Adipose tissue (tissue), 3 donors: ENCODE data around the gene TMEM217. TPM values are rescaled to one million over a fixed set of nuclear protein-coding genes. Genes with fewer than 3 reads are reported as not detected.

Experiments used
- H3K27ac ChIP-seq: one replicate; pipeline ENCODE4 v1.5.1; 2013; ENCODE audit warnings: low read depth, low read length
- WGBS, 3 donors: extraction: QIAGEN DNeasy Blood & Tissue Kit; methylation state at CpG; one replicate each; pipeline ENCODE4 v1.1.7; 2013; 5-methylcytosine and 5-hydroxymethylcytosine counted together
- polyA plus RNA-seq, 3 donors: library from polyadenylated mRNA; stranded (reverse); fragments of 200-250 nt; gene quantifications; one replicate each; pipeline ENCODE4 v1.2.3, GENCODE V29; 2013
- donor health status: healthy with polysubstance abuse.
- donor health status: Bipolar disorder and iron deficiency.
- donor health status: healthy.

The TMEM217 gene
- polyA plus RNA-seq, 3 donors: 0.22 to 2.6 (median 0.90) TPM

GRCh38 chr6:37175332-37176267 lies 82.3 kb downstream of the TMEM217 start:
- no peak overlapping the region for H3K27ac ChIP-seq
- 76 to 85% (median 79%) methylated on average over 18 of the region's 18 CpGs for WGBS, 3 donors

- WGBS, 3 donors: 76 to 83% (median 77%) methylated on average over 10 of the region's 10 CpGs
- no peak overlapping the region for H3K27ac ChIP-seq
Observed at GRCh38 chr6:37174515-37175331, 83.2 kb downstream of the TMEM217 start.

- H3K27ac ChIP-seq: no peak overlapping the region
- 52 to 94% (median 60%) methylated on average over 3 of the region's 3 CpGs for WGBS, 3 donors
Observed at GRCh38 chr6:37174196-37174514, 83.8 kb downstream of the TMEM217 start.

GRCh38 chr6:37173493-37174195 lies 84.3 kb downstream of the TMEM217 start:
- no peak overlapping the region for H3K27ac ChIP-seq
- WGBS, 3 donors: 46 to 76% (median 49%) methylated on average over 9 of the region's 9 CpGs

GRCh38 chr6:37172912-37173492 lies 84.9 kb downstream of the TMEM217 start:
- no peak overlapping the region for H3K27ac ChIP-seq

GRCh38 chr6:37171970-37172812 lies 85.8 kb downstream of the TMEM217 start:
- H3K27ac ChIP-seq: no peak overlapping the region
- whole genome bisulfite sequencing, 3 donors: 6 to 13% (median 7%) methylated on average over 17 of the region's 17 CpGs

More at GRCh38 chr6:37172912-37173492, 84.9 kb downstream of the TMEM217 start:
- WGBS, 3 donors: 67 to 86% (median 79%) methylated on average over 7 of the region's 7 CpGs

GRCh38 chr6:37171201-37171969 lies 86.6 kb downstream of the TMEM217 start:
- WGBS, 3 donors: 0 to 2% (median 1%) methylated on average over 44 to 45 of the region's 45 CpGs
- H3K27ac ChIP-seq: peak overlapping the region; percentile 84

- WGBS, 3 donors: 0% methylated on average over 74 to 92 of the region's 92 CpGs
- peak overlapping the region; percentile 84 for H3K27ac ChIP-seq
Observed at GRCh38 chr6:37170273-37171200, 87.4 kb downstream of the TMEM217 start.

GRCh38 chr6:37169496-37170272 lies 88.3 kb downstream of the TMEM217 start, which contains the start of gene PIM1:
Gene PIM1, plus strand, starts transcription at chr6:37170152. Its CDS starts 424 bp downstream, at chr6:37170576.
- peak within 1 kb of the TSS; percentile 84 for H3K27ac ChIP-seq
- 0 to 1% (median 0%) methylated on average over 54 to 90 of the region's 90 CpGs for WGBS, 3 donors

- H3K27ac ChIP-seq: peak overlapping the region; percentile 81
- 3 to 12% (median 3%) methylated on average over 28 to 29 of the region's 29 CpGs for WGBS, 3 donors
Observed at GRCh38 chr6:37168811-37169495, 89.0 kb downstream of the TMEM217 start.

- WGBS, 3 donors: 71 to 83% (median 73%) methylated on average over 5 of the region's 5 CpGs
- H3K27ac ChIP-seq: no peak overlapping the region
Observed at GRCh38 chr6:37168163-37168758, 89.7 kb downstream of the TMEM217 start.

GRCh38 chr6:37162740-37163139 lies 95.2 kb downstream of the TMEM217 start:
- no peak overlapping the region for H3K27ac ChIP-seq
- WGBS, 3 donors: 75 to 98% (median 95%) methylated on average over 4 of the region's 4 CpGs
